GM23338 (cell line): Measurements from ENCODE around the gene ZSCAN9.

Experiments used
- CTCF ChIP-seq, 2 experiments: fragments of 200-600 bp in 1 of 2; sonication (generic) in 1 of 2; conservative IDR thresholded peaks; 2 replicates each; pipeline versions ENCODE4 v1.5.1 to v1.6.1; 2016 to 2017; ENCODE audit warnings: antibody characterized with exemption in 2 of 2, low read depth in 2 of 2, mild to moderate bottlenecking in 2 of 2, moderate library complexity in 1 of 2
- POLR2AphosphoS5 ChIP-seq: IDR thresholded peaks from 2 replicates; pipeline ENCODE4 v1.6.1; 2016; ENCODE audit warnings: antibody characterized with exemption, low read depth

- TF ChIP-seq CTCF (conservative IDR thresholded peaks at IDR 0.05; ENCODE audit: low read depth in 2 of 2), result no peak
- TF ChIP-seq POLR2AphosphoS5, result no peak
Observed at GRCh38 chr6:28263922-28264321, 38.8 kb downstream of the ZSCAN9 start.
